K562 (cell line): ENCODE data around the gene PAIP1. TPM values are rescaled to one million over a fixed set of nuclear protein-coding genes. Genes with fewer than 3 reads are reported as not detected.

Source experiments
- ATAC-seq: fragments of 200-7000 bp; cut with Tn5 transposase; 3 replicates; pipeline ENCODE4 v1.9.1; 2020; ENCODE audit warnings: moderate library complexity
- BruUV-seq: library from RNA; stranded (reverse); fragments of 400-500 nt; replicated peaks from 2 replicates; lab custom pipeline; 2021; lab: Mats Ljungman, UMichigan
- CTCF ChIA-PET: fragments of 300-600 bp; formaldehyde crosslinking; extraction: SDS; loops from one replicate; lab custom pipeline; 2021; ENCODE audit warnings: low intra/inter-chr PET ratio; lab: Yijun Ruan, JAX
- POLR2A ChIA-PET: fragments of 300-600, 350-650 bp; sonication (Branson Sonifier 250); formaldehyde crosslinking; extraction: SDS; loops from one replicate; lab custom pipeline; 2021; ENCODE audit warnings: antibody characterized with exemption, inconsistent platforms; lab: Yijun Ruan, JAX
- DNase-seq, 4 experiments: peaks; one replicate each; pipeline versions ENCODE4 v3.0.0 to v3.0.0-alpha.2; 2011 to 2018; ENCODE audit warnings: low spot score in 3 of 4, mixed read lengths in 3 of 4; ENCODE audit errors: extremely low read depth in 1 of 4
- FAIRE-seq: peaks from 2 replicates; lab custom pipeline; 2011; peaks lifted over from hg19 to GRCh38; lab: Jason Lieb, UNC
- H2AFZ ChIP-seq: 2 replicates; pipeline ENCODE4 v1.6.0; 2011; ENCODE audit warnings: low read depth, low read length, control low read depth, inconsistent platforms
- H3K27ac ChIP-seq: fragments of 200-600 bp; 3 replicates; pipeline ENCODE4 v1.8.0; 2011; ENCODE audit warnings: low read depth, mild to moderate bottlenecking, control low read depth, inconsistent platforms, low read length, moderate library complexity, mixed read lengths; ENCODE audit errors: extremely low read depth
- H3K27me3 ChIP-seq, 2 experiments: fragments of 300-600 bp in 1 of 2; 2 replicates in 1 of 2; 3 replicates in 1 of 2; pipeline versions ENCODE4 v1.6.0 to v1.8.0; 2011; ENCODE audit warnings: inconsistent platforms in 2 of 2, low read length in 2 of 2, mild to moderate bottlenecking in 1 of 2, mixed read lengths in 1 of 2, moderate library complexity in 1 of 2; ENCODE audit not compliant: control insufficient read depth in 2 of 2, insufficient read depth in 2 of 2
- H3K36me3 ChIP-seq: fragments of 300-600 bp; 3 replicates; pipeline ENCODE4 v1.8.0; 2011; ENCODE audit warnings: mild to moderate bottlenecking, low read length, inconsistent platforms; ENCODE audit not compliant: control insufficient read depth, insufficient read depth
- H3K4me1 ChIP-seq, 2 experiments: fragments of 200-600 bp in 1 of 2; replicated peaks in 1 of 2; 2 replicates in 1 of 2; 3 replicates in 1 of 2; pipeline versions ENCODE4 v1.5.1 to v1.8.0; 2011; ENCODE audit warnings: inconsistent platforms in 2 of 2, low read length in 2 of 2, mild to moderate bottlenecking in 1 of 2, mixed read lengths in 1 of 2, moderate library complexity in 1 of 2; ENCODE audit not compliant: control insufficient read depth in 2 of 2, insufficient read depth in 2 of 2
- H3K4me2 ChIP-seq: 2 replicates; pipeline ENCODE4 v1.6.1; 2011; ENCODE audit warnings: low read length, control low read depth, inconsistent platforms, mixed read lengths; ENCODE audit not compliant: insufficient read depth
- H3K4me3 ChIP-seq: fragments of 200-600 bp; sonication (generic), shearing (Covaris generic); 2 replicates; pipeline ENCODE4 v1.5.1; 2016; ENCODE audit warnings: control low read depth, inconsistent platforms
- H3K79me2 ChIP-seq: fragments of 200-600 bp; 3 replicates; pipeline ENCODE4 v1.8.0; 2011; ENCODE audit warnings: low read length, inconsistent platforms; ENCODE audit not compliant: control insufficient read depth, insufficient read depth
- H3K9ac ChIP-seq, 2 experiments: 2 replicates each; pipeline versions ENCODE4 v1.6.0 to v1.6.1; 2011; ENCODE audit warnings: low read depth in 2 of 2, low read length in 2 of 2, control low read depth in 1 of 2, inconsistent platforms in 1 of 2, mild to moderate bottlenecking in 1 of 2, mixed read lengths in 1 of 2; ENCODE audit not compliant: insufficient read depth in 1 of 2
- H3K9me1 ChIP-seq: one replicate; pipeline ENCODE4 v1.6.0; 2011; ENCODE audit warnings: inconsistent platforms, mild to moderate bottlenecking, low read length, moderate library complexity; ENCODE audit not compliant: control insufficient read depth, insufficient read depth
- H3K9me3 ChIP-seq: replicated peaks from 2 replicates; pipeline ENCODE4 v1.5.1; 2011; ENCODE audit warnings: low read depth, low read length, inconsistent platforms; ENCODE audit not compliant: control insufficient read depth, insufficient read depth
- H4K20me1 ChIP-seq: replicated peaks from 2 replicates; pipeline ENCODE4 v1.6.1; 2011; ENCODE audit warnings: low read length, inconsistent platforms, mixed read lengths; ENCODE audit not compliant: control insufficient read depth, insufficient read depth
- C11orf30 ChIP-seq: fragments of 450-650 bp; IDR thresholded peaks from 2 replicates; pipeline ENCODE4 v1.6.1; 2016; ENCODE audit warnings: low read depth, mild to moderate bottlenecking
- DACH1 ChIP-seq: fragments of 450-650 bp; IDR thresholded peaks from 2 replicates; pipeline ENCODE4 v1.6.1; 2018; ENCODE audit not compliant: partially characterized antibody
- ESRRB ChIP-seq: fragments of 250-450 bp; sonication (Bioruptor Pico); IDR thresholded peaks from 2 replicates; pipeline ENCODE4 v1.5.0; 2020; ENCODE audit warnings: mild to moderate bottlenecking, moderate library complexity, borderline replicate concordance
- MAFF ChIP-seq: IDR thresholded peaks from 2 replicates; pipeline ENCODE4 v1.6.1; 2012; ENCODE audit warnings: low read length, improper control_type of control experiment
- MAFG ChIP-seq: fragments of 450-650 bp; conservative IDR thresholded peaks from 2 replicates; pipeline ENCODE4 v1.6.1; 2016; ENCODE audit warnings: missing genetic modification characterization, missing compliant biosample characterization
- NCOA4 ChIP-seq: fragments of 450-650 bp; IDR thresholded peaks from 2 replicates; pipeline ENCODE4 v1.6.1; 2018; ENCODE audit warnings: mild to moderate bottlenecking; ENCODE audit not compliant: partially characterized antibody
- XRCC4 ChIP-seq: IDR thresholded peaks from one replicate; pipeline ENCODE4 v1.6.1; 2011; ENCODE audit not compliant: insufficient read depth, insufficient read length; ENCODE audit errors: extremely low read depth
- ZBTB9 ChIP-seq: fragments of 450-650 bp; formaldehyde crosslinking; IDR thresholded peaks from 2 replicates; pipeline ENCODE4 v1.4.0; 2020; ENCODE audit warnings: mild to moderate bottlenecking, moderate library complexity
- ZNF316 ChIP-seq: fragments of 450-650 bp; IDR thresholded peaks from 2 replicates; pipeline ENCODE4 v1.6.1; 2016
- ZNF507 ChIP-seq: conservative IDR thresholded peaks from 2 replicates; pipeline ENCODE4 v1.6.1; 2017; ENCODE audit warnings: missing genetic modification characterization, missing compliant biosample characterization
- in situ Hi-C: fragments of 300-500 bp; cut with MboI; formaldehyde crosslinking; loops from 4 replicates; pipeline ENCODE4 v1.15.0; 2018; ENCODE audit warnings: inconsistent platforms, mixed read lengths
- intact Hi-C: fragments of 100-400 bp; cut with micrococcal nuclease; formaldehyde crosslinking; loops from 2 replicates; pipeline ENCODE4 v1.14.2; 2022
- polyA plus RNA-seq, 8 experiments: library from polyadenylated mRNA; depleted of rRNA in 4 of 8; stranded (reverse) in 5 of 8; unstranded in 3 of 8; fragments of >200 nt; fragmentation: Nextera tagmentation in 2 of 8; fragmentation: Illumina TruSeq in 1 of 8; extraction: Ambion mirVana in 2 of 8; extraction: Trizol in 1 of 8; gene quantifications; 2 replicates each; pipeline versions ENCODE4 v1.2.1 to v1.2.3, GENCODE V29; 2011 to 2014; ENCODE audit warnings: inconsistent platforms in 1 of 8, missing spikeins in 1 of 8
- total RNA-seq, 7 experiments: library from RNA; depleted of rRNA in 6 of 7; stranded (reverse); fragments of >200 nt in 6 of 7; fragmentation: Illumina TruSeq in 2 of 7; extraction: Trizol in 2 of 7; gene quantifications; 2 replicates each; pipeline versions ENCODE4 v1.2.1 to v1.2.3, GENCODE V29; 2011 to 2021; ENCODE audit warnings: low replicate concordance in 1 of 7

Gene PAIP1
- total and polyA plus RNA-seq, 9 of the 15 experiments (the other 6 are each of a cell fraction or from before 2014, with no cell fraction given): 51.7 to 181 (median 102) TPM

GRCh38 chr5:43561356-43561755 lies 4.5 kb upstream of the PAIP1 start:
- no TSS peak for BruUV-seq
- TF ChIP-seq C11orf30 (peak; percentile 48), NCOA4 (no peak), MAFG (0 out of 2 replicates have a peak, but pooled peaks have one; percentile 20), DACH1 (no peak), XRCC4 (no peak), ZBTB9 (no peak), ESRRB (no peak), ZNF316 (peak; percentile 40; the same call in 1 of the 2 replicates), ZNF507 (tag) (no peak), MAFF (peak; percentile 0; the same call in 1 of the 2 replicates)
- Histone ChIP-seq H3K9me1 (no peaks in the 10 kb centered on the region), H3K9ac (no peak overlapping the region), H3K4me1 (peaks cover 8% of the 10 kb centered on the region in 2 experiments; a peak in 4 of 5 replicates), H3K4me3 (no peak overlapping the region), H3K79me2 (peaks cover 4% of the 10 kb centered on the region), H4K20me1 (no peaks in the 10 kb centered on the region), H3K36me3 (no peaks in the 10 kb centered on the region), H3K27me3 (no peaks in the 10 kb centered on the region), H3K4me2 (no peak overlapping the region), H3K9me3 (no peaks in the 10 kb centered on the region), H2AFZ (no peak overlapping the region), H3K27ac (no peak overlapping the region)
- in situ Hi-C loops: no loop called here
- ChIA-PET CTCF (no interaction called here), POLR2A (interaction anchor here (1.8 kb wide), 1 partner anchor 41 kb away, joined by 5 read pairs; the partner anchor contains the start of gene NNT)
- no peak for ATAC-seq
- intact Hi-C loops: no loop called here
- FAIRE-seq: no peak
- no peak for DNase-seq
